K562 (cell line): ENCODE results near the gene ZFAND5. TPM values are rescaled to one million over a fixed set of nuclear protein-coding genes. Genes with fewer than 3 reads are reported as not detected.

Experiments
- CHD4 ChIP-seq: fragments of 200-600 bp; sonication (generic); IDR thresholded peaks from 3 replicates; pipeline ENCODE4 v1.6.1; 2012; ENCODE audit warnings: low read depth, mild to moderate bottlenecking, mixed read lengths, low read length, inconsistent platforms; ENCODE audit not compliant: insufficient read depth, insufficient replicate concordance, poor library complexity, severe bottlenecking
- JUNB ChIP-seq: fragments of 450-650 bp; formaldehyde crosslinking; conservative IDR thresholded peaks from 2 replicates; pipeline ENCODE4 v1.4.0; 2020; ENCODE audit warnings: mild to moderate bottlenecking
- KDM1A ChIP-seq, 2 experiments: fragments of 450-650 bp; IDR thresholded peaks; 2 replicates each; pipeline ENCODE4 v1.6.1; 2016; ENCODE audit warnings: mild to moderate bottlenecking in 2 of 2
- MEF2A ChIP-seq: IDR thresholded peaks from 2 replicates; pipeline ENCODE4 v1.6.1; 2011; ENCODE audit warnings: low read depth, mild to moderate bottlenecking, low read length, moderate library complexity; ENCODE audit not compliant: control insufficient read depth
- MTA3 ChIP-seq: fragments of 450-650 bp; formaldehyde crosslinking; IDR thresholded peaks from 2 replicates; pipeline ENCODE4 v1.6.1; 2017; ENCODE audit warnings: mild to moderate bottlenecking, borderline replicate concordance
- PCBP1 ChIP-seq: fragments of 200-400 bp; formaldehyde crosslinking; IDR thresholded peaks from 2 replicates; pipeline ENCODE4 v1.6.1; 2018; ENCODE audit warnings: mild to moderate bottlenecking, low read depth, low read length; ENCODE audit not compliant: poor library complexity, severe bottlenecking
- POLR2AphosphoS5 ChIP-seq: IDR thresholded peaks from 2 replicates; pipeline ENCODE4 v1.6.1; 2011; ENCODE audit warnings: mild to moderate bottlenecking, low read depth, low read length, moderate library complexity; ENCODE audit not compliant: control insufficient read depth, insufficient read depth
- POLR2H ChIP-seq: IDR thresholded peaks from 2 replicates; pipeline ENCODE4 v1.6.1; 2016; ENCODE audit warnings: missing genetic modification characterization, low read depth, mild to moderate bottlenecking, control low read depth, missing compliant biosample characterization, moderate library complexity
- POLR3A ChIP-seq: IDR thresholded peaks from 2 replicates; pipeline ENCODE4 v1.6.1; 2011; ENCODE audit warnings: borderline replicate concordance, mild to moderate bottlenecking, moderate library complexity; ENCODE audit not compliant: insufficient read length, insufficient read depth; ENCODE audit errors: extremely low read depth
- RBM25 ChIP-seq: fragments of 200-400 bp; formaldehyde crosslinking; IDR thresholded peaks from 2 replicates; pipeline ENCODE4 v1.6.1; 2018; ENCODE audit warnings: low read length, low read depth, moderate library complexity; ENCODE audit not compliant: severe bottlenecking
- ZBTB12 ChIP-seq: fragments of 250-450 bp; sonication (Bioruptor Pico); IDR thresholded peaks from 2 replicates; pipeline ENCODE4 v1.4.0; 2020
- ZNF583 ChIP-seq: fragments of 250-450 bp; sonication (Bioruptor Pico); IDR thresholded peaks from 2 replicates; pipeline ENCODE4 v1.4.0; 2020
- ZNF609 ChIP-seq: sonication (generic); formaldehyde crosslinking; IDR thresholded peaks from 2 replicates; pipeline ENCODE4 v1.8.1; 2023; ENCODE audit warnings: missing genetic modification reagents, mild to moderate bottlenecking, borderline replicate concordance
- ZNF76 ChIP-seq: fragments of 250-450 bp; sonication (Bioruptor Pico); IDR thresholded peaks from 2 replicates; pipeline ENCODE4 v1.4.0; 2020; ENCODE audit warnings: mild to moderate bottlenecking, moderate library complexity, borderline replicate concordance
- polyA plus RNA-seq, 8 experiments: library from polyadenylated mRNA; depleted of rRNA in 4 of 8; stranded (reverse) in 5 of 8; unstranded in 3 of 8; fragments of >200 nt; fragmentation: Nextera tagmentation in 2 of 8; fragmentation: Illumina TruSeq in 1 of 8; extraction: Ambion mirVana in 2 of 8; extraction: Trizol in 1 of 8; gene quantifications; 2 replicates each; pipeline versions ENCODE4 v1.2.1 to v1.2.3, GENCODE V29; 2011 to 2014; ENCODE audit warnings: inconsistent platforms in 1 of 8, missing spikeins in 1 of 8
- total RNA-seq, 7 experiments: library from RNA; depleted of rRNA in 6 of 7; stranded (reverse); fragments of >200 nt in 6 of 7; fragmentation: Illumina TruSeq in 2 of 7; extraction: Trizol in 2 of 7; gene quantifications; 2 replicates each; pipeline versions ENCODE4 v1.2.1 to v1.2.3, GENCODE V29; 2011 to 2021; ENCODE audit warnings: low replicate concordance in 1 of 7
- TF ChIP-seq, protein P1 (sequence below): sonication (generic); formaldehyde crosslinking; IDR thresholded peaks from 2 replicates; pipeline ENCODE4 v1.5.0; 2020; ENCODE audit warnings: missing genetic modification reagents
- TF ChIP-seq, protein P2 (sequence below): fragments of 250-450 bp; sonication (Bioruptor Pico); IDR thresholded peaks from 2 replicates; pipeline ENCODE4 v1.9.0; 2021; ENCODE audit warnings: mild to moderate bottlenecking
- TF ChIP-seq, protein P3 (sequence below): sonication (generic); formaldehyde crosslinking; IDR thresholded peaks from 2 replicates; pipeline ENCODE4 v1.9.0; 2022; ENCODE audit warnings: mild to moderate bottlenecking, missing genetic modification reagents

The ZFAND5 gene
- total and polyA plus RNA-seq, 9 of the 15 experiments (the other 6 are each of a cell fraction or from before 2014, with no cell fraction given) = 12.7 to 64.2 (median 34.5) TPM

GRCh38 chr9:72364679-72365524 lies at the start of gene ZFAND5 (continued):
- peak; percentile 90 for TF ChIP-seq POLR2AphosphoS5
- TF ChIP-seq POLR3A = no peak
- TF ChIP-seq ZNF76 = 0 out of 2 replicates have a peak, but pooled peaks have one; percentile 21
- TF ChIP-seq ZNF609 = peak; percentile 75; the same call in 1 of the 2 replicates
- TF ChIP-seq, protein P1, sequence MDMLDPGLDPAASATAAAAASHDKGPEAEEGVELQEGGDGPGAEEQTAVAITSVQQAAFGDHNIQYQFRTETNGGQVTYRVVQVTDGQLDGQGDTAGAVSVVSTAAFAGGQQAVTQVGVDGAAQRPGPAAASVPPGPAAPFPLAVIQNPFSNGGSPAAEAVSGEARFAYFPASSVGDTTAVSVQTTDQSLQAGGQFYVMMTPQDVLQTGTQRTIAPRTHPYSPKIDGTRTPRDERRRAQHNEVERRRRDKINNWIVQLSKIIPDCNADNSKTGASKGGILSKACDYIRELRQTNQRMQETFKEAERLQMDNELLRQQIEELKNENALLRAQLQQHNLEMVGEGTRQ (CRISPR knock-in tag) = 0 out of 2 replicates have a peak, but pooled peaks have one; percentile 21
- TF ChIP-seq ZNF583 (CRISPR knock-in tag) = 0 out of 2 replicates have a peak, but pooled peaks have one; percentile 12
- TF ChIP-seq JUNB (CRISPR knock-in tag) = 0 out of 2 replicates have a peak, but pooled peaks have one; percentile 19
- no peak for TF ChIP-seq CHD4
- peak; percentile 80 for TF ChIP-seq MEF2A
- peak; percentile 95 for TF ChIP-seq POLR2H (tag)
- TF ChIP-seq, protein P2, sequence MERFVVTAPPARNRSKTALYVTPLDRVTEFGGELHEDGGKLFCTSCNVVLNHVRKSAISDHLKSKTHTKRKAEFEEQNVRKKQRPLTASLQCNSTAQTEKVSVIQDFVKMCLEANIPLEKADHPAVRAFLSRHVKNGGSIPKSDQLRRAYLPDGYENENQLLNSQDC (CRISPR knock-in tag) = peak; percentile 50; the same call in 1 of the 2 replicates
- TF ChIP-seq, protein P3, sequence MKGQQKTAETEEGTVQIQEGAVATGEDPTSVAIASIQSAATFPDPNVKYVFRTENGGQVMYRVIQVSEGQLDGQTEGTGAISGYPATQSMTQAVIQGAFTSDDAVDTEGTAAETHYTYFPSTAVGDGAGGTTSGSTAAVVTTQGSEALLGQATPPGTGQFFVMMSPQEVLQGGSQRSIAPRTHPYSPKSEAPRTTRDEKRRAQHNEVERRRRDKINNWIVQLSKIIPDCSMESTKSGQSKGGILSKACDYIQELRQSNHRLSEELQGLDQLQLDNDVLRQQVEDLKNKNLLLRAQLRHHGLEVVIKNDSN (CRISPR knock-in tag) = no peak
- peak; percentile 14 for TF ChIP-seq RBM25
- TF ChIP-seq KDM1A (IDR thresholded peaks at IDR 0.05) = no peak
- TF ChIP-seq ZBTB12 (CRISPR knock-in tag) = peak; percentile 71
- peak; percentile 81; the same call in 1 of the 2 replicates for TF ChIP-seq MTA3
- TF ChIP-seq PCBP1 = peak; percentile 90
